LoVo (cell line): ENCODE results near the gene TLCD3A.
"Not testable (repeated sequence)": the region's sequence is repeated elsewhere in the genome, so short reads cannot be mapped to it uniquely, and the experiment has no call there.

Experiments
- DNase-seq: peaks from one replicate; pipeline ENCODE4 v3.0.0-alpha.2; 2016; ENCODE audit warnings: low spot score

TLCD3A gene

DNA sequence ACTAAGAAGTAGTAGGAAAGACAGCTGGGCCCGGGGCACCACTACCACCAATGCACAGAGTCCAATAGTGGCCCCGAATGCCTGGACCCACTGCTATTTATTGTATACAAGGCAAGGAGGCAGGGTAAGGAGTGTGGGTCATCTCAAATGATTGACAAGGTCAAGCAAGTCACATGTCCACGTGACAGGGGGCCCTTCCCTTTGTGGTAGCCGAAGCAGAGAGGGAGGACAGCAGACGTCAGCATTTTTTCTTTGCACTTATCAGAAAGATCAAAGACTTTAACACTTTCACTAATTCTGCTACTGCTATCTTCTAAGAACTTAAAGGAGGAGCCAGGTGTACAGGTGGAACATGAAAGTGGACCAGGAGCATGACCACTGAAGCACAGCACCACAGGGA, 24.3 kb upstream of the TLCD3A start:
- DNase-seq, result no peak

DNA sequence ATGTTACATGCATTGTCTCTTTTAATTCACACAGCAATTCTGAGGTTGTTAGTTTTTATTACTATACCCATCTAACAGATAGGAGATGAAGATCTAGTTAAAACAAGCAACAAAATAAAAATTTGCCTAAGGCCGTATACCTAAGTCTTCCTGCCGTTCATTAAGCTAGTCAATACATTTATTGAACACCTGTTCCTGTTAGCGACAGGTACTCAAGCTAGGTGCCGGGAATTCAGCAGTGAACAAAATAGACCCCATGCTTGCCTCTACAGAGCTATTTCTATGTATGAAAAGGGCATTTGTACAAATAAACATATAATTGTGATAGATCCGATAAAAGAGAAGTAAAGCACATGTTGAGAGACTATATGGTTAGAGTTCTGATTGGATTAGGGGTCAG, 14.3 kb upstream of the TLCD3A start:
- DNase-seq, result no peak

GRCh38 chr17:720706-721539, 11.5 kb upstream of the TLCD3A start:
- DNase-seq, result no peak

DNA sequence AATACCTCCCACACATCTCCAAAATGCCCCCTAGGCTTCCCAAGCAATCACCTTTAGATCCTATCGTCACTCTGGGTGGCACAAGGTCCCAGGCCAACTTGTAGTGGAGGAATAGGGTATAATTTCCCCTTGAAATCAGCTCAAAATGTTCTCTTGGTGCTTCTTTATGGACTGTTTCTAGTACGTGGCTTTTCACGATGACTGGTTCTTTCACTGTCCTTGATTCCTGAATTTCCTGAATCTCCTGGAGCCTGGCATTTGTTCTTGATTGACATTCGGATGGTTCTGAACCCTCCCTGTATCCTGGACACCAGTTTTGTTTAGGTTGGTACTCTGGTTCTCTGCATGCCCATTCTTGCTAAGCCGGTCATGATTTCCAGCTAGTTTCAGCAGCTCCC, 10.9 kb upstream of the TLCD3A start:
- DNase-seq, result no peak

GRCh38 chr17:725084-725483, 7.3 kb upstream of the TLCD3A start:
- DNase-seq, result no peak

DNA sequence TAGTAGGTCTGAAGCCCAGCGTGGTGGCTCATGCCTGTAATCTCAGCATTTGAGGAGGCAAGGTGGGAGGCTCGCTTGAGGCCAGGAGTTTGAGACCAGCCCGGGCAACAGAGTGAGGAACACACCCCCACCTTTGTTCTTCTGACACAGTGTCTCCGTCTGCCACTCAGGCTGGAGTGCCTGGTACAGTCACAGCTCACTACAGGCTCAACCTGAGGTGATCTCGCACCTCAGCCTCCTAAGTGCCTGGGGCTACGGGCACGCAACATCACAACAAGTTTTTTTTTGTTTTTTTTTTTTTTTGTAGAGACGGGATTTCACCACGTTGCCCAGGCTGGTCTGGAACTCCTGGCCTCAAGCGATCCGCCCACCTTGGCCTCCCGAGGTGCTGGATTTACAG, 6.7 kb upstream of the TLCD3A start:
- no peak for DNase-seq

DNA sequence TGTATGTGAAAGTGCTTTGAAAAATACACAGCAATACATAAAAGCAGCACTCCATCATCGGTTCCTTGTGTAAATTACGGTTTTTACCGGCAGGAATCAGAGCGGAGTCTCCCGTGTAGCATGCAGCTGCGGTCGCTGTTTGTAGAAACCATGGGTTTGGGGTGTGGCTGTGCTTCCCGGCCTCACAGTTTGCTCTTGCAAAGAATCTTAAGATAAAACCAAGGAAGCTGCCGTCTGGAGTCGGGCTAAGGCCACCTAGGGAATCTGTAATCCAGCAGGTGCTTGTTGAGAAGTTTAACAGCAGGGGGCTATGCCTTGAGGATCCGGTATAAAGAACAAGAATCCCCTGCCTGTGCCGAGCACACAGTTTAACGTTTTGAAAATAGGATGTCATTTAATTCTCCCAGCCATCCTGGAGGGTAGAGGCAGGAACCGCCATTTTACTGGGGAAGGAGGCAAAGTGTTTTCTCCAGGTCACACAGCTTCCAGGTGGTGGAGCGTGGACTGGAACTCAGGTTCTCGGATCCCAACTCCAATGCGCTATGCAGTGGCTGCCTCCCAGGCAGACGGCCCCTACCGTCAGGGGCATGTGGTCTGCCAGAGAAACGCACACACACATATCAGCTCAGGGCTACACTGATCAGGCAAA, 6.0 kb upstream of the TLCD3A start:
- DNase-seq, result no peak

DNA sequence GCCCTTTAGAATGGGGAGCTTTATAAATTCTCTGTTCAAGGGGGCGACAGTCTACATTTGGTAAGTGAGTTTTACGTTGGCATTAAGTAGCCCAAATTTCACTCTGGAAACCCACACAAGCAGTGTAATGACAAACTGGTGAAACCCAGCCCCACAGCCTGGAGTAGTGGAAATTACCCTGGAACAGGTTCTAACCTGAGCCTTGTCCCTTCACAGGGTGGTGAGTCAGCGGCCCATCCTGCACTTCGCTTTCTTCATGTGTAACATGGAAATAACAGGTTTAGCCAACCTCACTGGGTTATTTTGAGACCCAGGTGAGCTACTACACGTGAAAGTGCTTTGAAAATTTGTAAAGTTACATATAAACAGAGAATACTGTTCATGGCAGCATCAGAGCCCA, 3.5 kb upstream of the TLCD3A start:
- no peak for DNase-seq

- no peak for DNase-seq
Observed at GRCh38 chr17:731644-732066, 741 bp upstream of the TLCD3A start.

GRCh38 chr17:732902-733720, 715 bp downstream of the TLCD3A start:
- DNase-seq, result peak; percentile 30

GRCh38 chr17:733743-734142, 1.3 kb downstream of the TLCD3A start:
- DNase-seq, result no peak

GRCh38 chr17:737561-738113, 5.2 kb downstream of the TLCD3A start:
- DNase-seq, result no peak

DNA sequence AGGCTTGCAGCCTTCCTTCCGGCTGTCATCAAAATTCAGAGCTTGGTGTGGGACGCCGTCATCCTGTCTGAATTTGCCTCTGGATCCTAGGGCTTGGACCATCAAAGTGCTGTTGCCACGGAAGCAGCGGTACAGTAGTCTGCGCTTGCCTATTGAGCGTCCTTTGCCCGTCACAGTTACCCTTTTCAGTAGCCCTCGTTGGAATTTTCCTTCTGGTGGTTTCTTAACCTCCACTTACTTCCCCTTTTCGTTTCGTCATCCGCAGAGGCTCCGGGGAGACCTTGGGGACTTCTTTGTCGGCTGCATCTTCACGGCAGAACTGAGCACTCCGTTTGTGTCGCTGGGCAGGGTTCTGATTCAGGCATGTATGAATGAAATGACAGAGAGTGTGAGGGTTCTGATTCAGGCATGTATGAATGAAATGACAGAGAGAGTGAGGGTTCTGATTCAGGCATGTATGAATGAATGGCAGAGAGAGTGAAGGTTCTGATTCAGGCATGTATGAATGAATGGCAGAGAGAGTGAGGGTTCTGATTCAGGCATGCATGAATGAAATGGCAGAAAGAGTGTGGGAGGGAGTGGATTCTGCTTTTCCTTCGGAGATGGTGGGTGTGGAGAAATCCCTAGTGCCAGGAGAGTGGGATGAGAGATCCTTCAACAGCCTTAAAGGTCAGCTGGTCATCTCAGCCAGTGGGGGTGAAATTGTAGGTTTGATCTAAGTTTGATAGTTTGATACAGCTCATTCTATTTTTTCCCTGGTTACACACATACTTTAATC, 8.0 kb downstream of the TLCD3A start:
- no peak for DNase-seq

- DNase-seq, result no peak
Observed at GRCh38 chr17:742147-742793, 9.9 kb downstream of the TLCD3A start.

DNA sequence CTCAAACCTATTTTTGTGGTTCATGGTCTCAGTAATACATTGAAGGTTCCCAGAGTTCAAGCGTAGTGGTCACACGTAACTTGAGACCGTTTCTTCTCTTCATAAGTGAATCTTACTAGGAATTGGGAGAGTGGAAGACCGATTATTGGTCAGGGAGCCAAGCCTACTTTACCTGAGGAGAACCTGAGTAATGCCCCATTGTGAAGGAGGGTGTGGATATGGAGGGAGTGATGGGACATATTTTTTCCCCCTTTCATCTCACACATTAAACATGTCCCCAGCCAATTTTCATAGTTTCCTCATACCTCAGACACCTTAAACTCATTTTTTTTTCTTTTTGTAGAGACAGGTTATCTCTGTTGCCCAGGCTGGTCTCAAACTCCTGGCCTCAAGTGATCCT, 10.7 kb downstream of the TLCD3A start:
- no peak for DNase-seq

DNA sequence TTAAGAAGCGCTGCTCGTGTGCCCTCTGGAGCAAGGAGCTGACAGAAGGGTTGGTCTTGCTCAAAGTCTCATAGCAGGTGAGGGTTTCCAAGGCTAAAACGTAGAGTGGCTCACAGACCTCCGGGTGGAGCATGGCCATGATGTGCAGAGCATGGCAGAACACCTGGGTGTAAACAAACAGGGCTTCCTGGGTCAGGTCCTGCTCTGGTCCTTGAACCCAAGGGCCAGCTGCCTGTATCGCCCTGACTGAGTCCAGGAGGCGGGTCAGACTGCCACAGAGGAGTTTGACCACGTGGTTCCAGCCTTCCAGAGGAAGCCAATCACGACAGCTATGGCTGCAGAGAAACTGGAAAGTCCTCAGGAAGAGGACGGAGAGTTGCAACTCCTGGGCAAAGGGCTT, 12.5 kb downstream of the TLCD3A start:
- DNase-seq, result no peak

GRCh38 chr17:745406-745805, 13.0 kb downstream of the TLCD3A start:
- DNase-seq, result no peak

GRCh38 chr17:746181-746580, 13.8 kb downstream of the TLCD3A start:
- DNase-seq, result no peak

GRCh38 chr17:746783-747629, 14.6 kb downstream of the TLCD3A start:
- DNase-seq, result no peak

DNA sequence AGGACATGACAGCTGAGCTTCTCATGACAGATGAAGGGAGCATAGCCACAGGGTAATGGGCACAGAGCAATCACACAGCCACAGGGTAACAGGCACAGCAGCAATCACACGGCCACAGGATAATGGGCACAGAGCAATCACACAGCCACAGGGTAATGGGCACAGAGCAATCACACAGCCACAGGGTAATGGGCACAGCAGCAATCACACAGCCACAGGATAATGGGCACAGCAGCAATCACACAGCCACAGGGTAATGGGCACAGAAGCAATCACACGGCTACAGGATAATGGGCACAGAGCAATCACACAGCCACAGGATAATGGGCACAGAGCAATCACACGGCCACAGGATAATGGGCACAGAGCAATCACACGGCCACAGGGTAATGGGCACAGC, 16.2 kb downstream of the TLCD3A start:
- not testable (repeated sequence) for DNase-seq
